HepG2 (cell line): ENCODE data around the gene BAZ2A.

Experiments used
- KDM1A ChIP-seq: IDR thresholded peaks from 2 replicates; pipeline ENCODE4 v1.6.1; 2016; ENCODE audit warnings: missing compliant biosample characterization
- MTA3 ChIP-seq: sonication (generic); formaldehyde crosslinking; IDR thresholded peaks from 2 replicates; pipeline ENCODE4 v1.4.0; 2020; ENCODE audit warnings: missing genetic modification reagents
- ZBTB1 ChIP-seq: sonication (generic); formaldehyde crosslinking; IDR thresholded peaks from 2 replicates; pipeline ENCODE4 v1.4.0; 2020; ENCODE audit warnings: missing genetic modification reagents, borderline replicate concordance
- ZNF292 ChIP-seq: sonication (generic); formaldehyde crosslinking; IDR thresholded peaks from 2 replicates; pipeline ENCODE4 v1.8.1; 2022; ENCODE audit warnings: mild to moderate bottlenecking, low read depth, missing genetic modification reagents, borderline replicate concordance

GRCh38 chr12:56571121-56571520 is 59.0 kb downstream of the BAZ2A start:
- TF ChIP-seq ZBTB1 (CRISPR knock-in tag) (no peak), MTA3 (CRISPR knock-in tag) (no peak), KDM1A (CRISPR knock-in tag) (no peak), ZNF292 (no peak)
